Spleen (tissue), 7 donors: Measurements from ENCODE around the gene ASCC3.
"Not testable (repeated sequence)": the region's sequence is repeated elsewhere in the genome, so short reads cannot be mapped to it uniquely, and the experiment has no call there.

Source experiments
- CTCF ChIP-seq, 11 experiments: fragments of 200-600 bp in 7 of 11; fragments of 450-650 bp in 4 of 11; sonication (generic) in 4 of 11; IDR thresholded peaks in 8 of 11; conservative IDR thresholded peaks in 3 of 11; 1 replicate in 7 of 11; 2 replicates in 4 of 11; pipeline versions ENCODE4 v1.4.0 to v1.8.0; 2016 to 2021; ENCODE audit warnings: antibody characterized with exemption in 11 of 11, inconsistent platforms in 4 of 11, mild to moderate bottlenecking in 1 of 11
- POLR2A ChIP-seq, 3 donors: fragments of 450-650 bp; IDR thresholded peaks; one replicate each; pipeline ENCODE4 v1.5.1; 2017; ENCODE audit warnings: antibody characterized with exemption in 3 of 3, mild to moderate bottlenecking in 1 of 3
- POLR2AphosphoS5 ChIP-seq, 3 donors: sonication (generic); formaldehyde crosslinking; IDR thresholded peaks; one replicate each; pipeline ENCODE4 v1.5.1; 2017; ENCODE audit warnings: antibody characterized with exemption in 3 of 3
- donor health status: DM: no; HTN: no; CAD: no; lungs with moderate emphysema.
- donor health status: DM: no; HTN: no; CAD: no.
- donor health status: DM: no; HTN: no; CAD: no.

- TF ChIP-seq POLR2AphosphoS5 (IDR thresholded peaks at IDR 0.05); CTCF (IDR thresholded peaks at IDR 0.05 in 8 of 11, conservative IDR thresholded peaks at IDR 0.05 in 3 of 11); POLR2A (IDR thresholded peaks at IDR 0.05): not testable (repeated sequence)
Observed at GRCh38 chr6:100890646-100891045, 9.5 kb upstream of the ASCC3 start.
